Measurements from ENCODE around the gene CSHL1.

DNA sequence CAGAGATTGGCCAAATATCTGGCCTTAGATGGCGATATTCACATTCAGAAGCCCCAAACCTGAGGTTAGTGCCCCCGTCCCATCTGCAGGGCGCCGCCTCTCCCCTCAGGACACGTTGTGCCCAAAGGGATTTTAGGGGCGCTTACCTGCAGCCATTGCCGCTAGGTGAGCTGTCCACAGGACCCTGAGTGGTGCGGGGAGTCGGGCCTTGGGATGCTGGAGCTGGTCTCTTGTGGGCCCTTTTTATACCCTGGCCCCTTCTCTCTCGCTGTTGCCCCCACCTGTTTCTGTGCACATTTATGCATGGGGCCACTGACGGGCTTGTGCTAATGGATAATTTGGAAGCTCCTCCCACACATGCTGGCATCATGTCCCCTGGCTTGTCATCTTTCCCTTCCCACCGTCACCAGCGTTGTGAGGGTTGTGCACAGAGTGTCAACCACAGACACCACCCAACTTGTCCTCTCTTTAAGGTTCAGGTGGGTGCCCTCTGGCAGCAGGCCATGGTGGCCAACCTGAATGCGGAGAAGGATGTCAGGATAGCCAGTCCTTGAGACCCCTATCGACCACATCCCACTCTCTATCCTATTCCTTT is at the start of gene CSHL1:
- TF ChIP-seq, protein P1, sequence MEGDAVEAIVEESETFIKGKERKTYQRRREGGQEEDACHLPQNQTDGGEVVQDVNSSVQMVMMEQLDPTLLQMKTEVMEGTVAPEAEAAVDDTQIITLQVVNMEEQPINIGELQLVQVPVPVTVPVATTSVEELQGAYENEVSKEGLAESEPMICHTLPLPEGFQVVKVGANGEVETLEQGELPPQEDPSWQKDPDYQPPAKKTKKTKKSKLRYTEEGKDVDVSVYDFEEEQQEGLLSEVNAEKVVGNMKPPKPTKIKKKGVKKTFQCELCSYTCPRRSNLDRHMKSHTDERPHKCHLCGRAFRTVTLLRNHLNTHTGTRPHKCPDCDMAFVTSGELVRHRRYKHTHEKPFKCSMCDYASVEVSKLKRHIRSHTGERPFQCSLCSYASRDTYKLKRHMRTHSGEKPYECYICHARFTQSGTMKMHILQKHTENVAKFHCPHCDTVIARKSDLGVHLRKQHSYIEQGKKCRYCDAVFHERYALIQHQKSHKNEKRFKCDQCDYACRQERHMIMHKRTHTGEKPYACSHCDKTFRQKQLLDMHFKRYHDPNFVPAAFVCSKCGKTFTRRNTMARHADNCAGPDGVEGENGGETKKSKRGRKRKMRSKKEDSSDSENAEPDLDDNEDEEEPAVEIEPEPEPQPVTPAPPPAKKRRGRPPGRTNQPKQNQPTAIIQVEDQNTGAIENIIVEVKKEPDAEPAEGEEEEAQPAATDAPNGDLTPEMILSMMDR (IDR thresholded peaks at IDR 0.05), result no peak
- no peak for TF ChIP-seq ZFX (IDR thresholded peaks at IDR 0.05; ENCODE audit: borderline replicate concordance)
